GM12878 (cell line): ENCODE data around the gene NELL1. TPM values are rescaled to one million over a fixed set of nuclear protein-coding genes. Genes with fewer than 3 reads are reported as not detected.

Experiments
- ATAC-seq: fragments of 200-7000 bp; cut with Tn5 transposase; 3 replicates; pipeline ENCODE4 v1.9.1; 2020; ENCODE audit warnings: mild to moderate bottlenecking, moderate library complexity
- BruUV-seq: library from RNA; stranded (reverse); fragments of 400-500 nt; replicated peaks from 2 replicates; lab custom pipeline; 2021; lab: Mats Ljungman, UMichigan
- CTCF ChIA-PET: fragments of 300-600 bp; sonication (Branson Sonifier 250); formaldehyde crosslinking; extraction: SDS; loops from one replicate; lab custom pipeline; 2021; ENCODE audit warnings: inconsistent platforms; lab: Yijun Ruan, JAX
- POLR2A ChIA-PET: fragments of 350-600 bp; formaldehyde crosslinking; extraction: SDS; loops from one replicate; lab custom pipeline; 2021; ENCODE audit warnings: inconsistent platforms; lab: Charles Lee
- RAD21 ChIA-PET: fragments of 300-600 bp; sonication (Branson Sonifier 250); formaldehyde crosslinking; loops from one replicate; lab custom pipeline; 2023; ENCODE audit warnings: antibody characterized with exemption; ENCODE audit not compliant: unreplicated experiment; lab: Charles Lee
- SMC1A ChIA-PET: fragments of 300-600 bp; sonication (Branson Sonifier 250); formaldehyde crosslinking; loops from one replicate; lab custom pipeline; 2023; ENCODE audit not compliant: unreplicated experiment, uncharacterized antibody; lab: Charles Lee
- DNase-seq: peaks from one replicate; pipeline ENCODE4 v3.0.0-alpha.2; 2011; ENCODE audit warnings: low read depth, low spot score
- FAIRE-seq: peaks from 3 replicates; lab custom pipeline; 2011; peaks lifted over from hg19 to GRCh38; lab: Jason Lieb, UNC
- H2AFZ ChIP-seq: 2 replicates; pipeline ENCODE4 v1.6.0; 2011; ENCODE audit warnings: low read depth, low read length, control low read depth; ENCODE audit not compliant: control insufficient read depth
- H3K27ac ChIP-seq: 2 replicates; pipeline ENCODE4 v1.5.1; 2011; ENCODE audit warnings: control low read depth; ENCODE audit not compliant: control insufficient read depth, insufficient read depth
- H3K27me3 ChIP-seq, 2 experiments: replicated peaks in 1 of 2; 2 replicates each; pipeline versions ENCODE4 v1.6.0 to v1.6.1; 2011; ENCODE audit warnings: low read length in 1 of 2; ENCODE audit not compliant: control insufficient read depth in 2 of 2, insufficient read depth in 2 of 2
- H3K36me3 ChIP-seq, 2 experiments: 2 replicates each; pipeline ENCODE4 v1.5.1; 2011; ENCODE audit warnings: low read length in 1 of 2; ENCODE audit not compliant: control insufficient read depth in 2 of 2, insufficient read depth in 2 of 2
- H3K4me1 ChIP-seq: 2 replicates; pipeline ENCODE4 v1.6.1; 2011; ENCODE audit warnings: mild to moderate bottlenecking, low read length, moderate library complexity, mixed read lengths; ENCODE audit not compliant: control insufficient read depth, insufficient read depth
- H3K4me2 ChIP-seq: 2 replicates; pipeline ENCODE4 v1.6.0; 2011; ENCODE audit warnings: control low read depth; ENCODE audit not compliant: control insufficient read depth, insufficient read depth
- H3K4me3 ChIP-seq: fragments of 200-600 bp; sonication (generic); 2 replicates; pipeline ENCODE4 v1.5.1; 2016
- H3K79me2 ChIP-seq: 2 replicates; pipeline ENCODE4 v1.6.0; 2011; ENCODE audit warnings: low read length; ENCODE audit not compliant: control insufficient read depth, insufficient read depth
- H3K9ac ChIP-seq: 2 replicates; pipeline ENCODE4 v1.8.0; 2011; ENCODE audit warnings: low read length, control low read depth, mixed read lengths; ENCODE audit not compliant: control insufficient read depth, insufficient read depth
- H3K9me3 ChIP-seq: replicated peaks from 3 replicates; pipeline ENCODE4 v1.5.1; 2011; ENCODE audit warnings: mild to moderate bottlenecking, low read length; ENCODE audit not compliant: control insufficient read depth, insufficient read depth
- H4K20me1 ChIP-seq: 2 replicates; pipeline ENCODE4 v1.6.0; 2011; ENCODE audit not compliant: control insufficient read depth, insufficient read depth
- CBFB ChIP-seq: IDR thresholded peaks from 2 replicates; pipeline ENCODE4 v1.6.1; 2016; ENCODE audit warnings: antibody characterized with exemption, low read depth
- ESRRA ChIP-seq: IDR thresholded peaks from 2 replicates; pipeline ENCODE4 v1.6.1; 2012; ENCODE audit warnings: mild to moderate bottlenecking, low read length, improper control_type of control experiment
- FOXK2 ChIP-seq: fragments of 450-650 bp; IDR thresholded peaks from 2 replicates; pipeline ENCODE4 v1.6.1; 2017; ENCODE audit warnings: mild to moderate bottlenecking, moderate library complexity
- MTA2 ChIP-seq: fragments of 450-650 bp; IDR thresholded peaks from 2 replicates; pipeline ENCODE4 v1.6.1; 2016; ENCODE audit warnings: low read depth, mild to moderate bottlenecking, moderate library complexity
- NR2C1 ChIP-seq: fragments of 450-650 bp; IDR thresholded peaks from 2 replicates; pipeline ENCODE4 v1.6.1; 2017; ENCODE audit warnings: antibody characterized with exemption, mild to moderate bottlenecking, moderate library complexity
- RUNX3 ChIP-seq: IDR thresholded peaks from 2 replicates; pipeline ENCODE4 v1.6.1; 2012; ENCODE audit warnings: low read length, inconsistent platforms
- ZNF274 ChIP-seq: IDR thresholded peaks from one replicate; pipeline ENCODE4 v1.8.0; 2011; ENCODE audit not compliant: insufficient read length, insufficient read depth
- WGBS: methylation state at CpG from one replicate; pipeline ENCODE4 v1.1.6; 2016; ENCODE audit warnings: low lambda C conversion rate; ENCODE audit not compliant: insufficient replicate concordance, insufficient coverage; ENCODE audit errors: missing lambda C conversion rate; 5-methylcytosine and 5-hydroxymethylcytosine counted together
- in situ Hi-C: fragments of 300-500 bp; cut with MboI; formaldehyde crosslinking; loops from 9 replicates; pipeline ENCODE4 v1.14.3; 2018; ENCODE audit warnings: mixed read lengths
- intact Hi-C: fragments of 100-400 bp; cut with micrococcal nuclease; formaldehyde crosslinking; loops from one replicate; pipeline ENCODE4 v1.14.2; 2022; ENCODE audit not compliant: unreplicated experiment
- polyA plus RNA-seq, 11 experiments: library from polyadenylated mRNA; depleted of rRNA in 4 of 11; unstranded in 6 of 11; stranded (reverse) in 5 of 11; fragments of >200 nt; fragmentation: Nextera tagmentation in 4 of 11; fragmentation: Illumina TruSeq in 1 of 11; extraction: Ambion mirVana in 4 of 11; extraction: Trizol in 1 of 11; gene quantifications; 1 replicate in 1 of 11; 2 replicates in 10 of 11; pipeline versions ENCODE4 v1.2.1 to v1.2.3, GENCODE V29; 2011 to 2016; ENCODE audit warnings: inconsistent platforms in 2 of 11, missing spikeins in 2 of 11, low read depth in 1 of 11
- total RNA-seq, 4 experiments: library from RNA; depleted of rRNA in 3 of 4; stranded (reverse); fragments of >200 nt in 3 of 4; fragmentation: Illumina TruSeq in 1 of 4; extraction: Trizol in 1 of 4; gene quantifications; 2 replicates each; pipeline versions ENCODE4 v1.2.1 to v1.2.3, GENCODE V29; 2013 to 2021
- TF ChIP-seq, protein P1 (sequence below): fragments of 450-650 bp; IDR thresholded peaks from 2 replicates; pipeline ENCODE4 v1.6.1; 2016; ENCODE audit warnings: mild to moderate bottlenecking
- TF ChIP-seq, protein P2 (sequence below): fragments of 450-650 bp; IDR thresholded peaks from 2 replicates; pipeline ENCODE4 v1.6.1; 2014; ENCODE audit warnings: mild to moderate bottlenecking

The NELL1 gene
- total and polyA plus RNA-seq, 10 of the 15 experiments (the other 5 are each of a cell fraction or from before 2014, with no cell fraction given), result 0.02 to 0.12 TPM; not detected in 8

GRCh38 chr11:21250196-21250595, 580.8 kb downstream of the NELL1 start:
- Histone ChIP-seq H3K27ac (no peak overlapping the region), H2AFZ (no peak overlapping the region), H4K20me1 (no peaks in the 10 kb centered on the region), H3K4me1 (no peaks in the 10 kb centered on the region), H3K9ac (no peak overlapping the region), H3K4me3 (no peak overlapping the region), H3K9me3 (no peaks in the 10 kb centered on the region; the same call in 2 of the 3 replicates), H3K79me2 (no peaks in the 10 kb centered on the region), H3K27me3 (no peaks in the 10 kb centered on the region), H3K36me3 (no peaks in the 10 kb centered on the region), H3K4me2 (no peak overlapping the region)
- no peak for DNase-seq
- RAD21 ChIA-PET, result no interaction called here
- in situ Hi-C loops, result no loop called here
- CTCF ChIA-PET, result no interaction called here
- intact Hi-C loops, result no loop called here
- FAIRE-seq, result no peak
- SMC1A ChIA-PET, result no interaction called here
- POLR2A ChIA-PET, result no interaction called here
- no peak for TF ChIP-seq FOXK2
- no peak for TF ChIP-seq RUNX3
- no peak for TF ChIP-seq NR2C1
- TF ChIP-seq, protein P1, sequence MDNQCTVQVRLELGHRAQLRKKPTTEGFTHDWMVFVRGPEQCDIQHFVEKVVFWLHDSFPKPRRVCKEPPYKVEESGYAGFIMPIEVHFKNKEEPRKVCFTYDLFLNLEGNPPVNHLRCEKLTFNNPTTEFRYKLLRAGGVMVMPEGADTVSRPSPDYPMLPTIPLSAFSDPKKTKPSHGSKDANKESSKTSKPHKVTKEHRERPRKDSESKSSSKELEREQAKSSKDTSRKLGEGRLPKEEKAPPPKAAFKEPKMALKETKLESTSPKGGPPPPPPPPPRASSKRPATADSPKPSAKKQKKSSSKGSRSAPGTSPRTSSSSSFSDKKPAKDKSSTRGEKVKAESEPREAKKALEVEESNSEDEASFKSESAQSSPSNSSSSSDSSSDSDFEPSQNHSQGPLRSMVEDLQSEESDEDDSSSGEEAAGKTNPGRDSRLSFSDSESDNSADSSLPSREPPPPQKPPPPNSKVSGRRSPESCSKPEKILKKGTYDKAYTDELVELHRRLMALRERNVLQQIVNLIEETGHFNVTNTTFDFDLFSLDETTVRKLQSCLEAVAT, result no peak
- no peak for TF ChIP-seq ZNF274
- 0% methylated on average over 1 of the region's 1 CpG for WGBS
- no TSS peak for BruUV-seq
- no peak for ATAC-seq

GRCh38 chr11:21254055-21254454, 584.7 kb downstream of the NELL1 start:
- SMC1A ChIA-PET, result no interaction called here
- no peak overlapping the region for H3K4me2 ChIP-seq
- H3K4me1 ChIP-seq, result no peaks in the 10 kb centered on the region
- H3K9me3 ChIP-seq, result no peaks in the 10 kb centered on the region; the same call in 2 of the 3 replicates
- FAIRE-seq (no peak), ATAC-seq (no peak)
- H3K4me3 ChIP-seq, result no peak overlapping the region
- no TSS peak for BruUV-seq
- H2AFZ ChIP-seq, result no peak overlapping the region
- TF ChIP-seq MTA2 (no peak), ESRRA (no peak), CBFB (no peak)
- TF ChIP-seq, protein P2, sequence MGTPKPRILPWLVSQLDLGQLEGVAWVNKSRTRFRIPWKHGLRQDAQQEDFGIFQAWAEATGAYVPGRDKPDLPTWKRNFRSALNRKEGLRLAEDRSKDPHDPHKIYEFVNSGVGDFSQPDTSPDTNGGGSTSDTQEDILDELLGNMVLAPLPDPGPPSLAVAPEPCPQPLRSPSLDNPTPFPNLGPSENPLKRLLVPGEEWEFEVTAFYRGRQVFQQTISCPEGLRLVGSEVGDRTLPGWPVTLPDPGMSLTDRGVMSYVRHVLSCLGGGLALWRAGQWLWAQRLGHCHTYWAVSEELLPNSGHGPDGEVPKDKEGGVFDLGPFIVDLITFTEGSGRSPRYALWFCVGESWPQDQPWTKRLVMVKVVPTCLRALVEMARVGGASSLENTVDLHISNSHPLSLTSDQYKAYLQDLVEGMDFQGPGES, result no peak
- TF ChIP-seq, all 136 proteins: peak for 0
- CTCF ChIA-PET, result interaction anchor here (0.9 kb wide), 1 partner anchor 9 kb away, joined by 4 read pairs; no protein-coding TSS in a partner anchor
- no peak overlapping the region for H3K27ac ChIP-seq
- RAD21 ChIA-PET, result no interaction called here
- no peaks in the 10 kb centered on the region for H3K79me2 ChIP-seq
- H4K20me1 ChIP-seq, result no peaks in the 10 kb centered on the region
- intact Hi-C loops (no loop called here), in situ Hi-C loops (no loop called here)
- no peaks in the 10 kb centered on the region for H3K36me3 ChIP-seq
- POLR2A ChIA-PET, result no interaction called here
- H3K27me3 ChIP-seq, result no peaks in the 10 kb centered on the region
- no peak overlapping the region for H3K9ac ChIP-seq
- no peak for DNase-seq
